Esophagus squamous epithelium (tissue), 4 donors: Measurements from ENCODE around the gene ASXL1.

Source experiments
- CTCF ChIP-seq, 6 experiments: fragments of 450-650 bp in 4 of 6; fragments of 200-600 bp in 2 of 6; sonication (generic) in 2 of 6; IDR thresholded peaks; one replicate each; pipeline ENCODE4 v1.5.1; 2016 to 2019; ENCODE audit warnings: antibody characterized with exemption in 6 of 6, mild to moderate bottlenecking in 4 of 6, moderate library complexity in 4 of 6
- POLR2A ChIP-seq, 4 donors: fragments of 450-650 bp; IDR thresholded peaks; one replicate each; pipeline ENCODE4 v1.6.1; 2017; ENCODE audit warnings: antibody characterized with exemption in 4 of 4, mild to moderate bottlenecking in 4 of 4, moderate library complexity in 3 of 4

DNA sequence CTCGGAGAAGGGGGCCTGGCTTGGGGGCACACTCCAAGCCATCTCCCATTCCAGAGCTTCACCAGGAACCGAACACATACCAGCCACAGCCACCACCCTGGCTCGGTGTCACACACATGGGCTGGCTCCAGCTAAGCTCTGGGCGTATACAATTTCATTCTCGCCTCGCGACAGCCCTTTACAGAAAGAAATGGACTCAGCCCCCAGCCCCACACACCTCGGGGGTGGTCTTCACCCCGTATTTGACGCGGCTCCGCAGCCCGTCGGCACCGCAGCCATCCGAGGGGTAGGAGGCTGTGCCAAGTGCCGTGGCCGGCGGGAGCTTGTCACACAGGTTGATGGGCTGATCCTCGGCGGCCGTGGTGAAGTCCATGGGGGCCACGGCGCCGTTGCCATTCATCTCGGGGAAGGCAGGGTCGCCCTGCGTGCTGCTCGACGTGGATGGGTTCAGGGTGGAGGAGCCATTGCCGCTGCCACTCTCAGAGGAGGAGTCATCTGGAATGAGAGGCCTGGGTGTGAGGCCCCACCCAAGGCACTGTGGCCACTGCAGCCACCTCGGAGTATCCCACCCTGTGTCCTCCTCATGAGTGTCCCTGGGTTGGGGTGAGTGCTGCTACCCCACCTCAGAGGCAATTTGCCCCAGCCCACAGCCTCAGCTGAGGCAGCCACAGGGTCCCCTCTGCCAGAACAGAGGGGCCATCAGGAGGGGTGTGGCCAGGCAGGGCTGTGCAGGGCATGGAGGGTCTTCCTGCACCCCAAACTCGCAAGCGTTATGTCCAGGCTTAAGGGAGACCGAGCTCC, 98.0 kb downstream of the ASXL1 start:
- TF ChIP-seq CTCF (IDR thresholded peaks at IDR 0.05) (no peak), POLR2A (IDR thresholded peaks at IDR 0.05) (no peak)
